ENCODE data around the gene GPC6.

DNA sequence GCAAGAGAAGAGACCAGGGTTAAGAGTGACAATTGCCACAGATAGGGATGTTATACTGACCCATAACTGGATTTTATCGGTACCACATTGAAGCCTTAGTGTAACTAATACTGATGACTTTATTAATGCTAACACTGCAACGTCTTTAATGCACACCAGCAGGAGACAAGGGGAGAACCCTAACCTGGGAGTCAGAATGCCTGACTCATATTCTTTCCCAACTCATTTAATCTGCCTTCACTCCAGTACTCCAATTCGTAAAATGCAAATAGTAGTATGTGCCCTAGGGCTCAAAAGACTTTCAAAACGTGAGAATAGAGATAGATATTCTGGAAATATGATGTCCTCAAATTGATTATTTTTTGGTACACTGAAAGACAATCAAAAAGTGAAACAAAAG is 62.4 kb downstream of the GPC6 start:
- TF ChIP-seq, protein P1, sequence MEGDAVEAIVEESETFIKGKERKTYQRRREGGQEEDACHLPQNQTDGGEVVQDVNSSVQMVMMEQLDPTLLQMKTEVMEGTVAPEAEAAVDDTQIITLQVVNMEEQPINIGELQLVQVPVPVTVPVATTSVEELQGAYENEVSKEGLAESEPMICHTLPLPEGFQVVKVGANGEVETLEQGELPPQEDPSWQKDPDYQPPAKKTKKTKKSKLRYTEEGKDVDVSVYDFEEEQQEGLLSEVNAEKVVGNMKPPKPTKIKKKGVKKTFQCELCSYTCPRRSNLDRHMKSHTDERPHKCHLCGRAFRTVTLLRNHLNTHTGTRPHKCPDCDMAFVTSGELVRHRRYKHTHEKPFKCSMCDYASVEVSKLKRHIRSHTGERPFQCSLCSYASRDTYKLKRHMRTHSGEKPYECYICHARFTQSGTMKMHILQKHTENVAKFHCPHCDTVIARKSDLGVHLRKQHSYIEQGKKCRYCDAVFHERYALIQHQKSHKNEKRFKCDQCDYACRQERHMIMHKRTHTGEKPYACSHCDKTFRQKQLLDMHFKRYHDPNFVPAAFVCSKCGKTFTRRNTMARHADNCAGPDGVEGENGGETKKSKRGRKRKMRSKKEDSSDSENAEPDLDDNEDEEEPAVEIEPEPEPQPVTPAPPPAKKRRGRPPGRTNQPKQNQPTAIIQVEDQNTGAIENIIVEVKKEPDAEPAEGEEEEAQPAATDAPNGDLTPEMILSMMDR (IDR thresholded peaks at IDR 0.05; ENCODE audit: low read length): no peak
- no peak for TF ChIP-seq EZH2 (IDR thresholded peaks at IDR 0.05; ENCODE audit: borderline replicate concordance, low read length)

Measured in OCI-LY1 (cell line).